T-cell (primary cell): ENCODE data around the gene TUBA4B. TPM values are rescaled to one million over a fixed set of nuclear protein-coding genes. Genes with fewer than 3 reads are reported as not detected.

ENCODE experiments used
- ATAC-seq, 4 experiments: fragments of 200-7000 bp in 3 of 4; fragments of 150-1000 bp in 1 of 4; cut with Tn5 transposase; replicated peaks in 1 of 4; 1 replicate in 3 of 4; 2 replicates in 1 of 4; pipeline ENCODE4 v1.10.0; 2021; ENCODE audit warnings: moderate library complexity in 3 of 4, mild to moderate bottlenecking in 2 of 4, moderate number of reproducible peaks in 1 of 4
- CTCF ChIA-PET, 2 donors: fragments of 300-600 bp; sonication (Branson Sonifier 250); formaldehyde crosslinking; loops; one replicate each; lab custom pipeline; 2022; ENCODE audit warnings: antibody characterized with exemption in 2 of 2; lab: Charles Lee
- POLR2A ChIA-PET, 2 donors: fragments of 300-600 bp; sonication (Branson Sonifier 250); formaldehyde crosslinking; loops; one replicate each; lab custom pipeline; 2022; ENCODE audit warnings: antibody characterized with exemption in 2 of 2; lab: Charles Lee
- DNase-seq, 35 experiments: peaks; one replicate each; pipeline versions ENCODE4 v3.0.0 to v3.0.0-alpha.2; 2013 to 2023
- H3K27ac ChIP-seq: one replicate; pipeline ENCODE4 v1.5.1; 2013; ENCODE audit warnings: low read length
- H3K27me3 ChIP-seq, 2 experiments: replicated peaks in 1 of 2; 1 replicate in 1 of 2; 2 replicates in 1 of 2; pipeline versions ENCODE4 v1.6.1 to v1.7.0; 2013; ENCODE audit warnings: low read length in 1 of 2, mixed read lengths in 1 of 2; ENCODE audit not compliant: control insufficient read depth in 2 of 2, insufficient read depth in 2 of 2; ENCODE audit errors: extremely low read depth in 1 of 2
- H3K36me3 ChIP-seq, 2 donors: 1 replicate in 1 of 2; 2 replicates in 1 of 2; pipeline versions ENCODE4 v1.6.1 to v1.7.0; 2013; ENCODE audit warnings: low read length in 1 of 2; ENCODE audit not compliant: control insufficient read depth in 2 of 2, insufficient read depth in 1 of 2; ENCODE audit errors: extremely low read depth in 1 of 2
- H3K4me1 ChIP-seq, 2 experiments: 1 replicate in 1 of 2; 2 replicates in 1 of 2; pipeline versions ENCODE4 v1.6.1 to v1.7.0; 2013; ENCODE audit warnings: low read length in 2 of 2, mixed read lengths in 1 of 2; ENCODE audit not compliant: insufficient read depth in 2 of 2, control insufficient read depth in 1 of 2; ENCODE audit errors: extremely low read depth in 1 of 2
- H3K4me3 ChIP-seq, 2 donors: 1 replicate in 1 of 2; 2 replicates in 1 of 2; pipeline versions ENCODE4 v1.5.1 to v1.7.0; 2013; ENCODE audit warnings: mild to moderate bottlenecking in 2 of 2, low read length in 1 of 2, moderate library complexity in 1 of 2; ENCODE audit not compliant: control insufficient read depth in 1 of 2; ENCODE audit errors: extremely low read depth in 1 of 2
- H3K9me3 ChIP-seq: 2 replicates; pipeline ENCODE4 v1.7.0; 2013
- H3K27ac Mint-ChIP-seq, 2 donors: one replicate each; pipeline ENCODE4 v1.8.0; 2020 to 2021; ENCODE audit warnings: mild to moderate bottlenecking in 2 of 2, mixed read lengths in 2 of 2
- H3K27me3 Mint-ChIP-seq, 2 donors: one replicate each; pipeline ENCODE4 v1.8.0; 2021 to 2022; ENCODE audit warnings: mixed read lengths in 2 of 2
- H3K36me3 Mint-ChIP-seq: one replicate; pipeline ENCODE4 v1.8.0; 2021; ENCODE audit warnings: mixed read lengths
- H3K4me1 Mint-ChIP-seq, 3 donors: one replicate each; pipeline ENCODE4 v1.8.0; 2020 to 2022; ENCODE audit warnings: mixed read lengths in 3 of 3, mild to moderate bottlenecking in 1 of 3
- H3K4me3 Mint-ChIP-seq, 3 donors: one replicate each; pipeline ENCODE4 v1.8.0; 2020 to 2022; ENCODE audit warnings: mild to moderate bottlenecking in 3 of 3, mixed read lengths in 3 of 3, moderate library complexity in 3 of 3
- H3K9me3 Mint-ChIP-seq, 3 donors: one replicate each; pipeline ENCODE4 v1.8.0; 2020 to 2022; ENCODE audit warnings: mixed read lengths in 3 of 3
- WGBS: methylation state at CpG from one replicate; pipeline ENCODE4 v1.1.5; 2013; ENCODE audit warnings: missing lambda C conversion rate; ENCODE audit not compliant: insufficient coverage; 5-methylcytosine and 5-hydroxymethylcytosine counted together
- total RNA-seq, 35 experiments: library from RNA in 6 of 35; stranded (reverse) in 6 of 35; fragments of 120-200 nt in 1 of 35; gene quantifications; one replicate each; pipeline versions ENCODE4 v1.2.1 to v1.2.4 and lab custom pipeline; 2013 to 2026

TUBA4B gene
- total RNA-seq, 5 donors from 2014 or later (not counting 1 experiment from before 2014, with no cell fraction given): not detected

DNA sequence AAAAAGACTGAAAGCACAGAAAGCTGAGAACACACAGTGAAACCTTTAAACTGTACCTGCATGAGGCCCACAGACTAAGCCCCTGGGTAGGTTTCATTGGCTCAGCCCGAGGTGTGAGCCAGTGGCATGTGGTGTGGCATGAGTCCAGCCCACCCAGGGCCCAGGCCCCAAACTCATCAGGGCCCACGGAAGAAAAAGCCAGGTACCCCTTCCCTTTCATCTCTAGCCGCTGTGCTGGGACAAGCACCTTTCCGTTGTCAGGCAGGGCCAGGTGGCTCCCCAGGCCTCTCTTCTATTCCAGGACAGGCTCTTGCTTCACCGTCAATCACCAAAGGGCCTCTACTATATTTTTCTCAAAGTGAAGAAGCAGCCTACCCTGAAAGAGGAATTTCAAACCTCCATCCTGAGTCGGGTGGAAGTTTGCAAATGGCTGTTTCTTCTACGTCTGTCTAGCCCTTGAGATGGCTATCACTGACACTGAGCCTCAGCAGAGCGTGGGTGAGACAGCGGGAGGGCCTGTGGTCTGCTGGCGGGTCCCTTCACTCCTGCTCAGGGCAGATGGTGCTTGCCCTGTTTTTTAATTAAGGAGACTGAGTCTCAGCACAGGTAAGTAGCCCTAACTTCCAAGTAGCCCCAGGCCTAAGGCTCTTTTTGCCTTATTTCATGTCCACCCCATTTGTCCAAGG is 34.7 kb downstream of the TUBA4B start:
- Mint-ChIP-seq H3K4me1 (peaks cover 8 to 11% (median 9%) of the 10 kb centered on the region in 3 donors), H3K36me3 (peaks cover 13% of the 10 kb centered on the region), H3K9me3 (no peaks in the 10 kb centered on the region), H3K27ac (peak overlapping the region in 1 of 2 donors; percentile 28), H3K27me3 (no peaks in the 10 kb centered on the region), H3K4me3 (no peak overlapping the region)
- POLR2A ChIA-PET: interaction anchor here in 1 of 2 donors (0.7 kb wide), 1 partner anchor 91 kb away, joined by 3 read pairs; no protein-coding TSS in a partner anchor
- DNase-seq (no peak), ATAC-seq (no peak)
- 88% methylated on average over 8 of the region's 10 CpGs for WGBS
- Histone ChIP-seq H3K36me3 (peaks cover 15 to 37% of the 10 kb centered on the region in 2 donors), H3K27ac (no peak overlapping the region), H3K9me3 (no peaks in the 10 kb centered on the region), H3K4me1 (peaks cover 0 to 3% of the 10 kb centered on the region in 2 experiments), H3K4me3 (no peak overlapping the region), H3K27me3 (no peaks in the 10 kb centered on the region)
- CTCF ChIA-PET: no interaction called here

GRCh38 chr2:219289195-219289536 is 36.1 kb downstream of the TUBA4B start:
- no peak overlapping the region for H3K27ac Mint-ChIP-seq
- WGBS: 76% methylated on average over 6 of the region's 6 CpGs
- POLR2A ChIA-PET: no interaction called here

GRCh38 chr2:219289537-219290361 is 36.7 kb downstream of the TUBA4B start:
- 79% methylated on average over 6 of the region's 16 CpGs for WGBS
- peaks cover 0 to 10% of the 10 kb centered on the region in 2 experiments for H3K4me1 ChIP-seq
- H3K9me3 ChIP-seq: no peaks in the 10 kb centered on the region
- H3K36me3 ChIP-seq: peaks cover 1 to 17% of the 10 kb centered on the region in 2 donors
- no peak overlapping the region for H3K4me3 ChIP-seq
- Mint-ChIP-seq H3K4me1 (peaks cover 3 to 14% (median 8%) of the 10 kb centered on the region in 3 donors), H3K36me3 (peaks cover 4% of the 10 kb centered on the region), H3K4me3 (no peak overlapping the region), H3K9me3 (no peaks in the 10 kb centered on the region), H3K27ac (no peak overlapping the region), H3K27me3 (no peaks in the 10 kb centered on the region)
- ChIA-PET POLR2A (no interaction called here), CTCF (interaction anchor here (0.8 to 11.0 kb wide), 2 partner anchors 9 to 11 kb away, joined by 3 to 116 read pairs; partner anchors contain the start of gene DNAJB2 (in 2 of the 2))
- no peak for DNase-seq
- ATAC-seq: no peak
- H3K27me3 ChIP-seq: no peaks in the 10 kb centered on the region
- H3K27ac ChIP-seq: no peak overlapping the region

More at GRCh38 chr2:219289195-219289536, 36.1 kb downstream of the TUBA4B start:
- peaks cover 4% of the 10 kb centered on the region for H3K36me3 Mint-ChIP-seq
- Histone ChIP-seq H3K4me3 (no peak overlapping the region), H3K9me3 (no peaks in the 10 kb centered on the region), H3K36me3 (peaks cover 7 to 23% of the 10 kb centered on the region in 2 donors), H3K27me3 (no peaks in the 10 kb centered on the region), H3K27ac (no peak overlapping the region), H3K4me1 (peaks cover 0 to 5% of the 10 kb centered on the region in 2 experiments)
- DNase-seq (no peak), ATAC-seq (no peak)
- H3K4me3 Mint-ChIP-seq: no peak overlapping the region
- H3K9me3 Mint-ChIP-seq: no peaks in the 10 kb centered on the region
- no peaks in the 10 kb centered on the region for H3K27me3 Mint-ChIP-seq
- CTCF ChIA-PET: interaction anchor here in 1 of 2 donors (0.8 kb wide), 1 partner anchor 17 kb away, joined by 9 read pairs; no protein-coding TSS in a partner anchor
- peaks cover 3 to 10% (median 5%) of the 10 kb centered on the region in 3 donors for H3K4me1 Mint-ChIP-seq

DNA sequence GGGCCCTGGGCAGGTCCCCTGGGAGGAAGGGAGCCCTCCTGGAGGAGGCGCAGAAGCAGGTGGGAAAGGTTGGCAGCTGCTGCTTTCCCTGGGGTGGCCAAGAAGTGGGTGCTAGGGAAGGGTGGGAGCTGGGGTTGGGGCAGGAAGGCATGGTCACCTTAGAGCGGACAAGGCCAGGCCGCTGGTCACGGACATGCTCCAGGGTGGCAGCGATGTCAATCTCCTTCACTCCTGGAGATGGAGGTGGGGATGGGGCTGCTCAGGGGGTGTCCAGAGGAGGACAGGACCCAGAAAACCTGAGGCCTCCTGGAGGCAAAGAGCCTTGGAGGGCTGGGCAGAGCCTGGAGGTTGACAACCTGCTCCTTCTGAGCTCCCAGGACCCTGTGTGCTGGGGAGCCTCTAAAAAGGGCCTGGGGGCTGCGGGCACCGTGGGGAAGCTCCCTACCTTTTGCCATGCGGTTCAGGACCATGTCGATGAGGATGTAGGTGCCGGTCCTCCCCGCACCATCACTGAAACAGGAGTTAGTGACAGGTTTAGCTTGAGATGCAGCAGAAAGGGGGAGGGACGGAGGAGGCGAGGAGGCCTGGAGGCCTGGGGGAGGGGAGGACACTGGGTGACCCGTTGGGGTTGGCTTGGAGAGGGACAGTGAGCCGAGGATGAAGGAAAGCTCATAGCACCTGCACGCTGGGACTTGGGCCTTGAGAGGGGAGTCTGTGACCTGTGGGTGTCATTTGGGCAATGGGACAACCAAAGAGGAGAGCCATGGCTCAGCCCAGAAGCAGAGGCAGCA is 37.5 kb downstream of the TUBA4B start:
- no peak overlapping the region for H3K27ac Mint-ChIP-seq
- H3K4me3 Mint-ChIP-seq: no peak overlapping the region
- H3K4me3 ChIP-seq: no peak overlapping the region
- CTCF ChIA-PET: interaction anchor here (0.7 to 11.0 kb wide), 3 partner anchors 10 to 204 kb away, joined by 3 to 116 read pairs (median 3); partner anchors contain the start of gene DNAJB2 (in 2 of the 2)
- no peak overlapping the region for H3K27ac ChIP-seq
- no peaks in the 10 kb centered on the region for H3K9me3 Mint-ChIP-seq
- H3K4me1 Mint-ChIP-seq: peaks cover 6 to 17% (median 11%) of the 10 kb centered on the region in 3 donors
- H3K9me3 ChIP-seq: no peaks in the 10 kb centered on the region
- H3K36me3 Mint-ChIP-seq: no peaks in the 10 kb centered on the region
- no peaks in the 10 kb centered on the region for H3K27me3 Mint-ChIP-seq
- POLR2A ChIA-PET: interaction anchor here in 1 of 2 donors (1.3 kb wide), 1 partner anchor 9 kb away, joined by 5 read pairs; no protein-coding TSS in a partner anchor
- no peak for DNase-seq
- no peaks in the 10 kb centered on the region for H3K27me3 ChIP-seq
- 85% methylated on average over 16 of the region's 16 CpGs for WGBS
- peaks cover 0 to 15% of the 10 kb centered on the region in 2 experiments for H3K4me1 ChIP-seq
- ATAC-seq: no peak
- H3K36me3 ChIP-seq: peaks cover 0 to 9% of the 10 kb centered on the region in 2 donors

DNA sequence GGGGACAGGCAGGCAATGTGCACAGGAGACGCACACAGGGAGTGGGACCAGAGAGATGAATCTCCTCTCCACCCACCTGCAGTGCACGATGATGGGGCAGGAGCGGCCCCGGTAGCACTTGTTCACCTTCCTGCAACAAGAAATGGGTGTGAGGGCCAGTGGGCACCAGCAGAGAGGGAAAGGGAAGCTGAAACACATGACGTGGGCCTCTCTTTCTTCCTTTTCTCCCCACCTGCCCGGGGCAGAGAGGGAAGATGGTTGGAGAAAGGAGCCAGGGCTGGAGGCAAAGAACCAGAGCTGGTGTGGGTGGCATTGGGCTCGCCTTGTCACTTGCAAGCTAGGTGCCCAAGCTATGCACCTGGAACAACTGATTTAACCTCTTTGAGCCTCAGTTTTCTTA is 38.4 kb downstream of the TUBA4B start:
- no peaks in the 10 kb centered on the region for H3K9me3 ChIP-seq
- Mint-ChIP-seq H3K27ac (no peak overlapping the region), H3K9me3 (no peaks in the 10 kb centered on the region), H3K4me3 (no peak overlapping the region), H3K4me1 (peaks cover 9 to 24% (median 16%) of the 10 kb centered on the region in 3 donors), H3K36me3 (no peaks in the 10 kb centered on the region), H3K27me3 (no peaks in the 10 kb centered on the region)
- no peak for ATAC-seq
- no peak overlapping the region for H3K4me3 ChIP-seq
- ChIA-PET CTCF (interaction anchor here (0.6 to 11.0 kb wide), 5 partner anchors 10 to 134 kb away, joined by 3 to 116 read pairs (median 3); partner anchors contain the start of gene DNAJB2 (in 1 of the 2)), POLR2A (interaction anchor here (1.2 to 1.3 kb wide), 2 partner anchors 9 to 10 kb away, joined by 4 to 5 read pairs; no protein-coding TSS in a partner anchor)
- H3K27ac ChIP-seq: no peak overlapping the region
- peaks cover 0 to 3% of the 10 kb centered on the region in 2 donors for H3K36me3 ChIP-seq
- 67% methylated on average over 1 of the region's 7 CpGs for WGBS
- H3K27me3 ChIP-seq: no peaks in the 10 kb centered on the region
- DNase-seq: no peak
- H3K4me1 ChIP-seq: peaks cover 0 to 14% of the 10 kb centered on the region in 2 experiments
